Cardiac fibroblast (primary cell): Measurements from ENCODE around the gene PES1.
A peak's percentile ranks its signal among the peaks of the same experiment; 100 is the strongest.

ENCODE experiments used
- DNase-seq, 2 donors: peaks; one replicate each; pipeline versions ENCODE4 v3.0.0 to v3.0.0-alpha.2; 2010; ENCODE audit warnings: low read depth in 2 of 2
- H3K4me3 ChIP-seq, 2 donors: replicated peaks in 1 of 2; 1 replicate in 1 of 2; 2 replicates in 1 of 2; pipeline ENCODE4 v1.5.1; 2011; ENCODE audit warnings: low read depth in 2 of 2, low read length in 2 of 2, mild to moderate bottlenecking in 2 of 2, moderate library complexity in 1 of 2
- TF ChIP-seq, protein P1 (sequence below): IDR thresholded peaks from one replicate; pipeline ENCODE4 v1.5.1; 2011; ENCODE audit warnings: low read depth, mild to moderate bottlenecking, low read length, inconsistent platforms

The PES1 gene

DNA sequence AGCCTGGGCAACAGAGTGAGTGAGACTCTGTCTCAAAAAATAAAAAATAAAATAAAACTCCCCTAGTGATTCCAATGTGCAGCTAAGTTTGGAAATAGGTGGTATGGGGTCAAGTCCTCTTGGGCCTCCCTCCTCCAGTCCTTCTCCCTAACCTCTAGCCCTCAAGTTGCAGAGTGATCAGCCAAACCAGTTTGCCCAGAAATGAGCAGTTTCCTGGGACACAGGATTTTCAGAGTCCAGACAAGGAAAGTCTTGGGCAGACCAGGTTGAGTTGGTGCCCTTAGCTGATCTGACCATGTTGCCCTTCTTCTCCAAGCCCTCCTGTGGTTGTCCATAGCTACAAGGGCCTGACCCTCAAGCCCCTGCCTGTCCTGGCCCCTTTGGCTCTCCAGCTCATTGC lies 23.2 kb upstream of the PES1 start:
- no peak overlapping the region for H3K4me3 ChIP-seq
- DNase-seq: no peak
- TF ChIP-seq, protein P1, sequence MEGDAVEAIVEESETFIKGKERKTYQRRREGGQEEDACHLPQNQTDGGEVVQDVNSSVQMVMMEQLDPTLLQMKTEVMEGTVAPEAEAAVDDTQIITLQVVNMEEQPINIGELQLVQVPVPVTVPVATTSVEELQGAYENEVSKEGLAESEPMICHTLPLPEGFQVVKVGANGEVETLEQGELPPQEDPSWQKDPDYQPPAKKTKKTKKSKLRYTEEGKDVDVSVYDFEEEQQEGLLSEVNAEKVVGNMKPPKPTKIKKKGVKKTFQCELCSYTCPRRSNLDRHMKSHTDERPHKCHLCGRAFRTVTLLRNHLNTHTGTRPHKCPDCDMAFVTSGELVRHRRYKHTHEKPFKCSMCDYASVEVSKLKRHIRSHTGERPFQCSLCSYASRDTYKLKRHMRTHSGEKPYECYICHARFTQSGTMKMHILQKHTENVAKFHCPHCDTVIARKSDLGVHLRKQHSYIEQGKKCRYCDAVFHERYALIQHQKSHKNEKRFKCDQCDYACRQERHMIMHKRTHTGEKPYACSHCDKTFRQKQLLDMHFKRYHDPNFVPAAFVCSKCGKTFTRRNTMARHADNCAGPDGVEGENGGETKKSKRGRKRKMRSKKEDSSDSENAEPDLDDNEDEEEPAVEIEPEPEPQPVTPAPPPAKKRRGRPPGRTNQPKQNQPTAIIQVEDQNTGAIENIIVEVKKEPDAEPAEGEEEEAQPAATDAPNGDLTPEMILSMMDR: no peak

DNA sequence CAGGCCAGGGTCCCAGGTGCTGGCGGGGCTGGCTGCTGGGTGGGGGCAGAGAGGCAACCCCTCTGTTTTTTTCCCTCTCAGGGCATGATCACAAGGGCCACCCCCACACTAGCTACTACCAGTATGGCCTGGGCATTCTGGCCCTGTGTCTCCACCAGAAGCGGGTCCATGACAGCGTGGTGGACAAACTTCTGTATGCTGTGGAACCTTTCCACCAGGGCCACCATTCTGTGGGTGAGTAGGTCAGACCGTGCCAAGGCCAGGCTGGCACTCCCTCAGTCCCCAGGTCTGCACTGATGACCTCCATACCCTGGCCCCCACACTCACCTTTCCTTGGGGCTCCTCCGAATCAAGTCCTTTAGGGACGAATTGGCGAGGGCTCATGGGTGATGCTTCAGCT lies 22.6 kb upstream of the PES1 start:
- TF ChIP-seq, protein P1: no peak
- no peak for DNase-seq
- no peak overlapping the region for H3K4me3 ChIP-seq

DNA sequence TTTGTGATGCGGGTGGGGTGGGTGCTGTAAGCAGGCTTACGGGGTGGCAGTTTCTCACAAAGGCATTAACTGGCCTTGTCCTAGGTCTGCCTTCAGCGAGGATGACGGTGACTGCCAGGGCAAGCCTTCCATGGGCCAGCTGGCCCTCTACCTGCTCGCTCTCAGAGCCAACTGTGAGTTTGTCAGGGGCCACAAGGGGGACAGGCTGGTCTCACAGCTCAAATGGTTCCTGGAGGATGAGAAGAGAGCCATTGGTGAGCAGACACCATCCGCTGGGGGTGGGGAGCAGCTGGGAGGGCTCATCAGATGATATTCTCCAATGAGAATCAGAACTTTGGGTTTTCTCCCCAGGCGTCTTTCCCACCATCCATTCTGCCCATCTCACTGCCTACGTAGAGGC lies 21.1 kb upstream of the PES1 start:
- no peak overlapping the region for H3K4me3 ChIP-seq
- DNase-seq: no peak
- TF ChIP-seq, protein P1: no peak

DNA sequence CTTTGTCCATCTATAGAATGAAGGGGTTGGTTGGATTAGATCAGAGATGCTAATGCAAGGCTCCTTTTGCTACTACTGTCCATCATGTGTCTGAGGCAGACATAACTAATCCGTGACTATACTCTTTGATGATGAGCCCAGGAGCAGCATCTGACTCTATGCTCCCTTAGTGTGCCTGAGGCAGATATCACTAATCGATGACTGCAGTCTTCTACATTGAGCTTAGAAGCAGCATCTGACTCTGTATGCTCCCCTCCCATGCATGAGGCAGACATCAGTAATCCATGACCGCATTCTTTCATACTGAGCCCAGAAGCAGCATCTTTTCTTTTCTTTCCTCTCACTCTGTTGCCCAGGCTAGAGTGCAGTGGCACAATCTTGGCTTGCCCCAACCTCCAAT lies 19.5 kb upstream of the PES1 start:
- TF ChIP-seq, protein P1: no peak
- no peak overlapping the region for H3K4me3 ChIP-seq
- no peak for DNase-seq

DNA sequence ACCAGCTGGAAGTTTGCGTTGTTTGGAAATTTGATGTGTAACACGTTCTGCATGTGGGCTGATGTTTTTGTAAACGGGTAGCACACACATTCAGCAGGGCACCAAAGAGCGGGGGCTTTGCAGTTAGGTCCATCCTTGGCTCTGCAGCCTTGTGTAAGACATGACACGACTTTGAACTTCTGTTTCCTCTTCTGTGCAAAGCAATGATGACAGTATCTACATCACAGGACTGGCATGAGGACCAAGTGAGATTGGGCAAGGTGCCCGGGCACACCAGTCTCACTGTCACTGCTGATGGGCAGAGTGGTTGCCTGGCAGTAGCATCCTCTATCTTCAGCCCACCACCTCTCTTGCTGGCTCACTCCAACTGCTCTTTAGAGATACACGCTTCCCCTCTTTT lies 18.6 kb upstream of the PES1 start:
- H3K4me3 ChIP-seq: no peak overlapping the region
- TF ChIP-seq, protein P1: no peak
- no peak for DNase-seq

DNA sequence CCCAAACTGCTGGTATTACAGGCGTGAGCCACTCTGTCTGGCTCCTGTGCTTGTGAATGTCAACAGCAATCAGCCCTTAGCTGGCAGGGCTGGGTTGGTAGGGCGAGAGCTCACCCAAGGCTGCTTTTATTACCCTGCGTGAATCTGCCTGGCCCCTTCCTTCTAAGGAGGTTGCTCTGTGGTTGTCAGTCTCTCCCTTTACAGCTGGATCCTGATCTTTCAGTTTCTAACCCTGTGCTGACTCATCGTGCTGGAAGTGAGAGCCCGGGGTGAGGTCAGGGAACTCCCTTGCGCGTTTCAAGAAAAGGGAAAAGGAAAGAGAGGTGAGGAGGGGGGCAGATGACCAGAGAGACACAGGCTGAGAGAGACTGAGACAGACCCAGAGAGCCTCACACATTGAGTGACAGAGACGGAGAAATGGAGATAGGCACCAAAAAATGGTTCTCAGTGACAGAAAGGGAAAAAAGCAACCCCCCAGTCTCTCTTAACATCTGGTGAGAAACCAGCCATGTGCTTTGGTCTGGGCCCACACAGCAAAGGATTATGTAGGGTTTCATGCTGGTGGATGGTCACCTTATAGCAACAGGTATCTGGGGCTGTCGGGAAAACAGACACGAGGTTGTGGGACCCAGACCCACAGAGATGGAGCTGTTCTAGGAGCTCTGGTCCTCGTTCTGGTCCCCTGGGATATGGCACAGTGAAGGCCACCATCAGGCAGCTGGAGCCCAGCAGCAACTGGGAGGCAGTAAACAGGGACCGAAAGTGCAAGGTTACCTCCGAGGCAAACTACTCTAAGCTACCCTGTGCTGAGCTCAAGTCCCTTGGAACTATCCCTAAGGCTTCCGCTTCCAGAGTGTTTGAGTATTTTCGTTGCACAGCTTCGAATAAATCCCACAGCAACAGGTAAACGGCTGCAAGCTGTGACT lies 17.8 kb upstream of the PES1 start:
- TF ChIP-seq, protein P1: no peak
- DNase-seq: peak; percentile 78 to 83
- no peak overlapping the region for H3K4me3 ChIP-seq
